D721Med (cell line): Measurements from ENCODE around the gene MUC20.
"Not testable (repeated sequence)": the region's sequence is repeated elsewhere in the genome, so short reads cannot be mapped to it uniquely, and the experiment has no call there.

Source experiments
- DNase-seq: peaks from one replicate; pipeline ENCODE4 v3.0.0; 2011; ENCODE audit warnings: low spot score; ENCODE audit not compliant: insufficient read length
- FAIRE-seq: peaks from 2 replicates; lab custom pipeline; 2011; peaks lifted over from hg19 to GRCh38; lab: Jason Lieb, UNC

The MUC20 gene

DNA sequence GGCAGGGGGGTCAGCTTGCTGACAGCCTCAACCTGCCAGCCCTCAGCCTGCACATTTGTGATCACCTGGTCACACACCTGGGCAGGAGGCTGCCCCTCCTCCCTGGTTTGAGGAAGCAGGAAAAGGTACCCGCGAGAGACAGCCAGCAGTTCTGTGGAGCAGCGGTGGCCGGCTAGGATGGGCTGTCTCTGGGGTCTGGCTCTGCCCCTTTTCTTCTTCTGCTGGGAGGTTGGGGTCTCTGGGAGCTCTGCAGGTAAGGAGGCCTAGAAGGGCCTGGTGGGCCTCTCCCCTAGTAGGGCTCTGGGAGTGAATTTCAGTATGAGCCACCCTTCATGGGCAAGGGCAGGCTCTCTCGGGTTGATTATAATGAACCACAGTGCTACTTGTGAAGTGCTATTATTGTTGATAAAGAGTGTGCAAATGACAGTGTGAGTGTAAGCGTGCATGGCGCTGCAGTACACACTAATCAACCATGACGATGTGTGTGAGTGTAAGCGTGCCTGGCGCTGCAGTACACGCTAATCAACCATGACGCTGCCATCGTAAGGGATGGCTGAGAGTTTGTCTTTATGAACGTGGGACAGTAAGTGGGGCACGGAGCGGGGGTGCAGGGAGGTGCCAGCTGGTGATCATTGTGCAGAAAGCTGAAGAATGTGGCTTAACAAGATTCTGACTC is at the start of gene MUC20:
Gene MUC20, plus strand, starts transcription at position 148 of the 676 bp plus-strand sequence. Its CDS starts 30 bp downstream, at position 178.
- not testable (repeated sequence) for DNase-seq, FAIRE-seq

DNA sequence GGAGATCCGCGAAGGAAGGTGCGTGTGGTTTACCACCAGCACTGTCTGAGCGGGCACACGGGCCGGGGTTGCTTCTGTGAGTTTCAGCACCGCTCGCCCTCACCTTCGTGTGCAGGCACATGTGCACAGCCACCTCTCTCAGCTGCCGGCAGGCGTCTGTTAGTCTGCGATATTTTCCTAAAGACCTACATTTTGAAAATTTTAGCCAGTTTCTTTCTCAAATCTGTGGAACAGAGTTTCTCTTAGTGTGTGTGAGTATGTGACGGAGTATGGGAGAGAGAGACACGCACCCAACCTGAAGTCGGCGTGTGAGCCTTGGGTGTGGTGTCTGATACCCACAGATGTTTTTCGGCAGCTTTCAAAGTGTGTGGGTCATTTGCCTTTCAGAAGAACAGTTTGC is 49.5 kb upstream of the MUC20 start:
- FAIRE-seq, DNase-seq: not testable (repeated sequence)

- not testable (repeated sequence) for FAIRE-seq, DNase-seq
Measured at GRCh38 chr3:195673711-195674110, 47.1 kb upstream of the MUC20 start.

DNA sequence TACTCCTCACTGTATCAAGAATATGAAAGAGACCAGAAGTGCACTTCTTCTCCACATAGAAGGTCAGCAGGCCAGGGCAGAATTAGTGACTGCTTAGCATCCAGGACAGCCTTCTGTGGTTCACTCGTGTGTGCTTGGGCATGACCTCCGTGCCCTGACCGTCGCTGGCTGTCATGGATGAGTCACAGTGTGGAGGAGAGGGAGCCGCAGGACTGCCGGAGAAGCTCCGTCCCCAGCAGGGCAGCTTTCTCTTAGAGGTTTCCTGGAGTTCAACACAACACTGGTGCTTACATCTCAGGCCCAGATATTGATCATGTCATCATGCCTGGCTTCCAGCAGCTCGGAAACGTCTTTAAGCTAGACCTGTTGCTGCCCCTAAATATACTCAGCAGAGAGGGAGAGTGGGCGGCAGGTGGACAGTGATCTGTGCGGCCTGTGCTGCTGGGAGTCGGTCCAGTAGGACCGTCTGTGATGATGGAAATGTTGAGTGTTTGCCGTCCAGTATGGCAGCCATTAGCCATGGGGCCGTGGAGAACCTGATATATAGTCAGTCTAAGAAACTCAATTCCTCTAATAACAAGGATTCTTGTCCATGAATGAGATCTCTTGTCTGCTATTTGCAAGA is 42.3 kb upstream of the MUC20 start:
- not testable (repeated sequence) for DNase-seq, FAIRE-seq

- not testable (repeated sequence) for DNase-seq, FAIRE-seq
Measured at GRCh38 chr3:195680690-195681089, 40.1 kb upstream of the MUC20 start.

- not testable (repeated sequence) for DNase-seq, FAIRE-seq
Measured at GRCh38 chr3:195681458-195682103, 39.2 kb upstream of the MUC20 start.

- FAIRE-seq: not testable (repeated sequence)
Measured at GRCh38 chr3:195682104-195682742, 38.6 kb upstream of the MUC20 start.

DNA sequence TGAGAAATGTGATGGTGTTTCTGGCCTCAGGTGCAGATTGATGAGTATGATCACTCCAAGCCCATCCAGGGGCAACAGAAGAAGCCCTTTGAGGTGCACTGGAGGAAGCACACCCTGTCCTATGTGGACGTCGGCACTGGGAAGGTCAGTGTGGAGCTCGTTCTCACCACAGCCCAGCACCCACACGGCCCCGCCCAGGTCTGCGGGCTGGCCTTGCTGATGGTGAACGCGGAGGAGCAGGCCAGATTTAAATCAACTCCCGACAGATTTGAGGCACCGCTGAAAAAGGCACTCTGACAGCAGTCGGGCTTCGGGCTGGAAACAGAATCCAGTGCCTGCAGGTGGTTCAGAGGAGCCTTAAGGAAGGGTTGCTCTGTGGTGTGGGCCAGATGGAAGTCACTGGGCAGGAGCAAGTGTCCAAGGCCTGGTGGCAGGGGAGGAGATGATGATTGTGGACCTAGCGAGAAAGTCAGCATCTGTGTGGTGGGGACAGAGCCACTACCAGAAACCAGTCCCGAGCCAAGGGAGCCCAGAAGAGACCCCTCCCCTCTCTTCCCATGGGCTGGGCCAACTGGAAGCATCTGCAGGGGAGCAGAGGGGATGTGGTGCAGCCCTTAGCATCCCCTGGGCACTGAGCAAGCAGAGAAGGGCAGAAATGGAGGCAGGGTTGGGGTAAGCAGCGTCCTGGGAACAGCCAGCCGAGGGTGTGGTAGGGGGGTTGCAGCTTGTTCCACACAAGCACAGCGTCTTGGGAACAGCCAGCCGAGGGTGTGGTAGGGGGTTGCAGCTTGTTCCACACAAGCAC is 36.9 kb upstream of the MUC20 start:
- not testable (repeated sequence) for DNase-seq, FAIRE-seq

More at GRCh38 chr3:195682104-195682742, 38.6 kb upstream of the MUC20 start:
- DNase-seq: not testable (repeated sequence)

DNA sequence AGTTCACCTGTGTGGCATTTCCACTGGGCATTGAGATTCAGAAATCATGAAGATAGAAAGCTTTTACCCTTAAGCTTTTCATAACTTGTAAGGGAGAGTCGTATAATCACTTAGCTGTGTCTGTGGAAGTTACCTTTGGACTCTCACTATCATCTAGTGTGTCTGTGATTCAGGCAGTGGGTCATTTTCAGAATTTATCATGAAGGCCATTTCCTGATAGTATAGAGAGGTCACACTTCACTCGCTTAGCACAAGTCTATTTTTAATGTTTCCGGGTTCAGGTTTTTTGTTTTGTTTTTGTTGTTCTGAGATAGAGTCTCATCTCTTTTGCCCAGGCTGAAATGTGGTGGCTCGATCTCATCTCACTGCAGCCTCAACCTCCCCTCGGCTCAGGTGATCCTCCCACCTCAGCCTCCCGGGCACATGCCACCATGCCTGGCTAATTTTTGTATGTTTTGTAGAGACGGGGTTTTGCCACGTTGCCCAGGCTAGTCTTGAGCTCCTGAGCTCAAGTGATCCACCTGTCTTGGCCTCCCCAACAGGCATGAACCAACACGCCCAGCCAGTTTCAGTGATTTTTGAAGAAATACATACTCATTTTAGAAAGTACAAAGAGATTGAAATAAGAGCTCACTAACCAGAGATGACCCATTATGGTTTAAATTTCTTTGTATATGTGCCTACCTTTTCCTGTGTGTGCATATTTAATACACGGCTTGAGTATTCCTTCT is 36.1 kb upstream of the MUC20 start:
- not testable (repeated sequence) for FAIRE-seq

DNA sequence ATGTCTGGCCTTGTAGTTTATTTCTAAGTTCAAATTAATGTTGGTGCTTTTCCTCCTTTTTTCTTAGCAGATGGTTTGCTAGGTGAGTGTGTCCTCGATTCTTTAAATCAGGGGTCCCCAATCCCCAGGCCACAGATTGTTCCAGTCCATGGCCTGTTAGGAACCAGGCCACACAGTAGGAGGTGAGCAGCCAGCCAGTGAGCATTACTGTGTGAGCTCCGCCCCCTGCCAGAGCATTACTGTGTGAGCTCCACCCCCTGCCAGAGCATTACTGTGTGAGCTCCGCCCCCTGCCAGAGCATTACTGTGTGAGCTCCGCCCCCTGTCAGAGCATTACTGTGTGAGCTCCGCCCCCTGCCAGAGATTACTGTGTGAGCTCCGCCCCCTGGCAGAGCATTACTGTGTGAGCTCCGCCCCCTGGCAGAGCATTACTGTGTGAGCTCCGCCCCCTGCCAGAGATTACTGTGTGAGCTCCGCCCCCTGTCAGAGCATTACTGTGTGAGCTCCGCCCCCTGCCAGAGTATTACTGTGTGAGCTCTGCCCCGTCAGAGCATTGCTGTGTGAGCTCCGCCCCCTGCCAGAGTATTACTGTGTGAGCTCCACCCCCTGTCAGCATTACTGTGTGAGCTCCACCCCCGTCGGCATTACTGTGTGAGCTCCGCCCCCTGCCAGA is 34.1 kb upstream of the MUC20 start:
- FAIRE-seq, DNase-seq: not testable (repeated sequence)

More for the DNA sequence above, 36.1 kb upstream of the MUC20 start:
- not testable (repeated sequence) for DNase-seq

DNA sequence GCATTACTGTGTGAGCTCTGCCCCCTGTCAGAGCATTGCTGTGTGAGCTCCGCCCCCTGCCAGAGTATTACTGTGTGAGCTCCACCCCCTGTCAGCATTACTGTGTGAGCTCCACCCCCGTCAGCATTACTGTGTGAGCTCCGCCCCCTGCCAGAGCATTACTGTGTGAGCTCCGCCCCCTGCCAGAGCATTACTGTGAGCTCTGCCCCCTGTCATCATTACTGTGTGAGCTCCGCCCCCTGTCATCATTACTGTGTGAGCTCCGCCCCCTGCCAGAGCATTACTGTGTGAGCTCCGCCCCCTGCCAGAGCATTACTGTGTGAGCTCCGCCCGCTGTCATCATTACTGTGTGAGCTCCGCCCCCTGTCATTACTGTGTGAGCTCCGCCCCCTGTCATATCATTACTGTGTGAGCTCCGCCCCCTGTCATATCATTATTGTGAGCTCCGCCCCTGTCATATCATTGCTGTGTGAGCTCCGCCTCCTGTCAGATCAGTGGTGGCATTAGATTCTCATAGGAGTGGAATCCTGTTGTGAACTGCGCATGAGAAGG is 33.5 kb upstream of the MUC20 start:
- not testable (repeated sequence) for DNase-seq, FAIRE-seq

DNA sequence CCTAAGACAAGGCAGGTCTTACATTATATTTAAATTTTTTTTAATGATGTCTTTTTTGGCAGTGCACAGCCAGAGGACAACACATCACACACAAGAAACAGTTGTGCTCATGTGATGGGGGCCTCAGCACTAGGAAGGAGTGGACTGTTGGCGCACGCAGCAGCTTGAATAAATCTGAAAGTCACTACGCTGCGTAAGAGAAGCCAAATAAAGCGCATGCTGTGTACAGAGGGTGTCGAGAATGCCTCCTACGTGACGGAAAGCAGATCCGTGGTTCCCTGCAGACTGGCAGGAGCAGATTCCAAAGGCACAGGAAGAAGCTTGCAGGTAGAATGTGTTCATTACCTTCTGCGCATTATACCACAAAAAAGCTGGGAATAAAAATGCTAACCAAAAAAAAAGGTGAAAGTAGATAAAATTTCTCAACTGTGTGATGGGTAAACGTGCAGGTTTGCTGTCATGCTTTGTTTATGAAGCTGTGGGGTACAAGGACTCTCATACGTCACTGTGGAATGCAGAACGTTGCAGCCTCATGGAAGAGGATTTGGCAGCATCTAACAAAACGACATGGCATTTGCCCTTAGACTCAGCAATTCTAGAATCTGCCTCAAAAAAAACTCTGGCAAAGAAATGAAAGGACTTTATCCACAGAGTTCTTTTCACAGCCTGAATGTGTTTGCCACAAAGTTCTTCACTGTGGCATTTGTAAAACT is 32.2 kb upstream of the MUC20 start:
- FAIRE-seq, DNase-seq: not testable (repeated sequence)

DNA sequence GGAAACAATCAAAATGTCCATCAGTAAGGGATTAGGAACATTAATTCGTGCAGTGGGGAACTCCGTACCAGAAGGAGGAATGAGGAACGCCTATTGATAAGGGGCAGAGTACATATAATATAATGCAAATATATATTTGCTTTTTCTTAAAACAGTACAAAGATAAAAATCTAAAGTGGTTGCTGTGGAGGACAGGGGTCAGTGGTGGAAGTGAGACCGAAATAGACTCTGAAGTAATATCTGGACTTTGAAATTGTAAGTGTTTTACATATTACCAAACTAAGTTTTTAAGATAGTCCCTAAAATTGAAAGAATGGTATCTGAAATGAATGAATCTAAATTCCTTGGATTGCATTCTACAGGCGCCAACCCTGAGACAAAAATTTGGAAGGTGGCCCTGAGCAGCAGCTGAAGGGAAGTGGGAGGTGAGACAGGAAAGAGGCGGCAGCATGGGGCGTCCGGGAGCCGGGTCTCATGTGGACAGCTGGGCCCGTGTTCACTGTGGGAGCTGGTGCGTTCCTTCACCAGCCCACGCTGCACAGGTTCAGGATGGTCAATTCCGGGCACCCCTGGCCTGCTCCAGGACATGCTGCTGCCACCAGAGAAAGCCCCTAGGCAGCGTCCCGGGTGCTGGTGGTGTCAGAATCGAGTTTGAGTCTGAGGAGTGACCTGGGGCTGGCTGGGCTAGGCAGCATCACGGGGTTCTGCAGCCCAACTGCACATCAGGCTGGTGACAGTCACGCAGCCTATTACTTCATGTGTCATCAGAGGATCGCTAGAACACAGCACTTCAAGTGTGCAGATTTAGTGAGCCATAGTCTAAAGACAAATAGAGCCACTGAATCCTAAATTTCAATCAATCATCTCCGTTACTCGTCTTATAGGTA is 31.4 kb upstream of the MUC20 start:
- FAIRE-seq: not testable (repeated sequence)

More for the DNA sequence above, 31.4 kb upstream of the MUC20 start:
- DNase-seq: not testable (repeated sequence)
